Measurements from ENCODE around the gene ABT1.

The ABT1 gene

DNA sequence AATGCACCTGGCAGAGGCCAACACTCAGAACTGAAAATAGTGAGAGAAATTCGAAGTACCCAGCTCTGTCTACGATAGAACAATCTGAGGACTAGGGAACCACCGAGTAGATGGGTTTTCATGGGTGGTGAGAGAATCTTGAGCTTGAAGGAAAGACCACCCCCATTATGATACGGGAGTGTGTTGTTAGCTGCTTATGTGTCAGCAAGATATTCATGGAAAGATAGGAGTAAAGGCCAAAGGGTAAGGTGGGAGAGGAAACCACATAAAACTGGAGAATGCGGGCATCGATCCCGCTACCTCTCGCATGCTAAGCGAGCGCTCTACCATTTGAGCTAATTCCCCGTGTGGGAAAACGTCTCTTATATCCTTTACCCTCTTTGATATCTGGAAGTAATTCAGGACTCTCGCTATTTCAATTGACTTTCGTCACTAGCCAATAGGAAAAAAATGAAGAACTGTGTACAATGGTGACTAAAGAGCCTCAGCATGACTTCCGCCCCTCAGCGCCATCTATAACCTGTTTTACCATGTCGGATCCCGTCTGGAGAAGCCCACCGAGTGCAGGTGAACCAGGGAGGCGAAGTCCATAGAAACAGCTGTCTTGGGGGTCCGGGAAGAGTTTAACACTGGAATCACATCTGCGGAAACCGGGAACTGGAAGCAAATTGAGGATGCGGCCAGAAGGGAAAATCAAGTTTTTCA lies 25.0 kb upstream of the ABT1 start:
- TF ChIP-seq, protein P1, sequence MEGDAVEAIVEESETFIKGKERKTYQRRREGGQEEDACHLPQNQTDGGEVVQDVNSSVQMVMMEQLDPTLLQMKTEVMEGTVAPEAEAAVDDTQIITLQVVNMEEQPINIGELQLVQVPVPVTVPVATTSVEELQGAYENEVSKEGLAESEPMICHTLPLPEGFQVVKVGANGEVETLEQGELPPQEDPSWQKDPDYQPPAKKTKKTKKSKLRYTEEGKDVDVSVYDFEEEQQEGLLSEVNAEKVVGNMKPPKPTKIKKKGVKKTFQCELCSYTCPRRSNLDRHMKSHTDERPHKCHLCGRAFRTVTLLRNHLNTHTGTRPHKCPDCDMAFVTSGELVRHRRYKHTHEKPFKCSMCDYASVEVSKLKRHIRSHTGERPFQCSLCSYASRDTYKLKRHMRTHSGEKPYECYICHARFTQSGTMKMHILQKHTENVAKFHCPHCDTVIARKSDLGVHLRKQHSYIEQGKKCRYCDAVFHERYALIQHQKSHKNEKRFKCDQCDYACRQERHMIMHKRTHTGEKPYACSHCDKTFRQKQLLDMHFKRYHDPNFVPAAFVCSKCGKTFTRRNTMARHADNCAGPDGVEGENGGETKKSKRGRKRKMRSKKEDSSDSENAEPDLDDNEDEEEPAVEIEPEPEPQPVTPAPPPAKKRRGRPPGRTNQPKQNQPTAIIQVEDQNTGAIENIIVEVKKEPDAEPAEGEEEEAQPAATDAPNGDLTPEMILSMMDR (IDR thresholded peaks at IDR 0.05; ENCODE audit: control insufficient read depth, insufficient read depth, low read depth, low read length, missing control alignments) = no peak
- DNase-seq (ENCODE audit: low read depth) = no peak
- H3K4me3 ChIP-seq (ENCODE audit: control insufficient read depth, low read depth, low read length) = peak overlapping the region; percentile 53

DNA sequence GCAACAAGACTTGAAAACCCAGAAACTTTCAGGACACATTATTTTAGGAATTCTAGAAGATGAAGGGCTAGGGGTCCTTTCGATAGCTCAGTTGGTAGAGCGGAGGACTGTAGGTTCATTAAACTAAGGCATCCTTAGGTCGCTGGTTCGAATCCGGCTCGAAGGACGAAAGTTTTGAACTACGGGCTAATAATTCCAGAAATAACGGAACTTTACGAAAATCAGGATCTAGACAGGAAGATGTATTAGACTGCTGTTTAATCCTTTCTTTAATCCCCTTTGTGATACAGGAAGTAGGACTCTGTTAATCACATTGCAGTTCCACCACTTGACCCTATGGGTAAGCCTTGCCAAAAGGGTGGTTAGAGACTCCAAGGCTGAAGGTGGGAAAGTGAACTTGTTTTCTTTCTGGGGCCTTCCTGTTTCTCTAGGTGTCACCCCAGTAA lies 21.2 kb upstream of the ABT1 start:
- no peak overlapping the region for H3K4me3 ChIP-seq (ENCODE audit: control insufficient read depth, low read depth, low read length)
- no peak for DNase-seq (ENCODE audit: low read depth)

DNA sequence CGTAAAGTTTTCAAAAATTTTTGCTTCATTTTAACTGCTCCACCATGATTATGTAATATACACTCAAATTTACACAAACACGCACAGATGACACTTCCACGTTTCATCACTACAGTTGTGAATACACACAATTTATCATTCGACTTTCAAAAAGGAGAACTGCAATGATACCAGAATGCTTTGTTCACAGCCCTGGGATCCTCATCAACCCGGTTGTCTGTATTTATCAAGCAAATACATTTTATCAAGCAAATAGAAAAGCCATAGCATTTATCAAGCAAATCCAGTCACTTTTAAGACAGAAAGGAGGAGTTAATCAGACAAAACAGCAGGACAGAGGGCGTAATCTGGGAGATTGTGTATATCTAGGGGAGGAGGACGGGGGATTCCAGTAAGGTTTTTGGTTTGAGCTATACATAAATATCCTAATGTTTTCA lies 20.3 kb upstream of the ABT1 start:
- DNase-seq (ENCODE audit: low read depth) = no peak
- no peak overlapping the region for H3K4me3 ChIP-seq (ENCODE audit: control insufficient read depth, low read depth, low read length)
- TF ChIP-seq, protein P1 (IDR thresholded peaks at IDR 0.05; ENCODE audit: control insufficient read depth, insufficient read depth, low read depth, low read length, missing control alignments) = no peak

More for the DNA sequence above, 21.2 kb upstream of the ABT1 start:
- TF ChIP-seq, protein P1 (IDR thresholded peaks at IDR 0.05; ENCODE audit: control insufficient read depth, insufficient read depth, low read depth, low read length, missing control alignments) = no peak

DNA sequence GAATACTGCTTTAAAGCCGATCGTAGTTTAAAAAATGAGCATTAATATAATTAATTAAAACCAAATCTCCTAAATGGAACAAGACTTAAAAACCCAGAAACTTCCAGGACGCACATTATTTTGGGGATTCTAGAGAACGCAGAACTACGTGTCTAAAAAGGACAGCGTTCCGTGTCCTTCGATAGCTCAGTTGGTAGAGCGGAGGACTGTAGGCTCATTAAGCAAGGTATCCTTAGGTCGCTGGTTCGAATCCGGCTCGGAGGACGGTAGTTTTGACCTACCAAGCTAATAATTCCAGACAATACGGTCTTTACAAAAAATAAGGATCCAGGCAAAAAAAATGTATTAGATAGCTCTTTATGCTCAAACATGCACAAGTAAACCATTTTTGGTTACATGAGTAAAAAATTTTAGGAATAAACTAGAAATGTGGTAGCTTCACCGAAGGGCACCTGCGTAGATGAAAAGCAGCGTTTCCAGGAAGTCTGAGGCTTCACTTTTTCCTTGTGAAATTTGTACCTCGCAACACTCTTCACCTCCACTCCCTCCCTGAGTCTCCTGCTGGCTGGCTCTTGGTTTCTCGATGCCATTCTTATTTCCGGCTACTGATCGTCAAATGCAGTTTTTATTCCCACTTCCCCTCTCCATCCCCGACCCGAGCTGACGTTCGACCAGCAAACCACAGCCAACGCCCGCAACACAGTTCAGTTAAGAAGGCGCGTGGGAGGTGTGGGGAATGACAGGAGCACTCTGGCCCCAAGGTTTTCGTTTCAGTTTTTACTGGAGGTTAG lies 19.6 kb upstream of the ABT1 start:
- peak overlapping the region; percentile 54 for H3K4me3 ChIP-seq (ENCODE audit: control insufficient read depth, low read depth, low read length)
- no peak for DNase-seq (ENCODE audit: low read depth)
- TF ChIP-seq, protein P1 (IDR thresholded peaks at IDR 0.05; ENCODE audit: control insufficient read depth, insufficient read depth, low read depth, low read length, missing control alignments) = no peak

DNA sequence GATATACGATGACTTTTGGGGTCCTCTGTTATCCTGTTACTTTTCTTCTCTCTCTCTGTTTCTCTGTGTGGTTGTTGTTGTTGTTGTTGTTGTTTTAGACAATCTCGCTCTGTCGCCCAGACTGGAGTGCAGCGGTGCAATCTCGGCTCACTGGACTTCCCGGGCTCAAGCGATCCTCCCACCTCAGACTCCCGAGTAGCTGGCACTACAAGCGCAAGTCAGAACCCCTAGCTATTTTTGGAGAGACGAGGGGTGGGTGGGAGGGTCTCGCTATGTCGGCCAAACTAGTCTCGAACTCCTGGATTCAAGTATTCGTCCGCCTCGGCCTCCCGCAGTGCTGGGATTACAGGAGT lies 19.1 kb upstream of the ABT1 start:
- DNase-seq (ENCODE audit: low read depth) = no peak
- peak overlapping the region; percentile 54 for H3K4me3 ChIP-seq (ENCODE audit: control insufficient read depth, low read depth, low read length)
- TF ChIP-seq, protein P1 (IDR thresholded peaks at IDR 0.05; ENCODE audit: control insufficient read depth, insufficient read depth, low read depth, low read length, missing control alignments) = no peak

DNA sequence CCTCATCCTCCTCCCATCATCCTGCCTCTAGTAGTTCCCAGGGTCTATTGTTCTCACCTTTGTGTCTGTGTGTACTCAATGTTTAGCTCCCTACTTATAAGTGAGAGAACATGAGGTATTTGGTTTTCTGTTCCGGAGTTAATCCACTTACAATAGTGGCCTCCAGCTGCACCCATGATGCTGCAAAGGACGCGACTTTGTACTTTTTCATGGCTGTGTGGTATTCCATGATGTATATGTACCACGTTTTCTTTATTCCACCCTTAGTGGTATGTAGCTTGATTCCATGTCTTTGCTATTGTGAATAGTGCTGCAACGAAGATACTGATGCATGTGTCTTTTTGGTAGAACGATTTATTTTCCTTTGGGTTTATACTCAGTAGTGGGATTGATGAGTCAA lies 18.5 kb upstream of the ABT1 start:
- no peak for DNase-seq (ENCODE audit: low read depth)
- no peak overlapping the region for H3K4me3 ChIP-seq (ENCODE audit: control insufficient read depth, low read depth, low read length)
- TF ChIP-seq, protein P1 (IDR thresholded peaks at IDR 0.05; ENCODE audit: control insufficient read depth, insufficient read depth, low read depth, low read length, missing control alignments) = no peak

Measured in AG09309 (cell line).